ENCODE results near the gene B4GALNT3.
"Not testable (repeated sequence)": the region's sequence is repeated elsewhere in the genome, so short reads cannot be mapped to it uniquely, and the experiment has no call there.

B4GALNT3 gene

DNA sequence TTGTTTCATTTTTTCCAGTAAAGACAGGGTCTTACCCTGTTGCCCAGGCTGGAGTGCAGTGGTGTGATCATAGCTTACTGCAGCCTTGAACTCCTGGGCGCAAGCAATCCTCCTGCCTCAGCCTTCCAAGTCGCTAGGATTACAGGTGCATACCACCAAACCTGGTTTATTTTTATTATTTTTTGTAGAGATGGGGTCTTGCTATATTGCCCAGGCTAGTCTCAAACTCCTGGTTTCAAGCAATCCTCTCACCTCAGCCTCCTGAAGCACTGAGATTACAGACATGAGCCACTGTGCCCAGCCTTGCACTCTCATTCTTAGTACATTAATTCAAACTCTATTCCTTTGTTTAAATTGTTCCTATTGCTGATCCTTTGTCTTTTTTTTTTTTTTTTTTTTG lies 24.0 kb upstream of the B4GALNT3 start:
- H2BK12ac ChIP-seq (ENCODE audit: low read length in 2 of 2); H3K4me3 ChIP-seq (ENCODE audit: insufficient read depth in 1 of 2, low read depth in 1 of 2, low read length in 2 of 2); H2AFZ ChIP-seq (ENCODE audit: low read depth, low read length); H2AK5ac ChIP-seq (ENCODE audit: low read length, severe bottlenecking); H3K4me1 ChIP-seq (ENCODE audit: control insufficient read depth, insufficient read depth, low read depth, low read length); H3K9me3 ChIP-seq (ENCODE audit: control insufficient read depth, low read length); H2BK120ac ChIP-seq (ENCODE audit: low read depth, low read length); H4K8ac ChIP-seq (ENCODE audit: low read length); H3K14ac ChIP-seq (ENCODE audit: low read length in 2 of 2); H3K27me3 ChIP-seq (ENCODE audit: control insufficient read depth in 1 of 2, insufficient read depth in 1 of 2, low read length in 2 of 2); H2BK5ac ChIP-seq (ENCODE audit: low read depth, low read length, poor library complexity, severe bottlenecking); H3K18ac ChIP-seq (ENCODE audit: low read depth in 1 of 2, low read length in 2 of 2); H3K79me1 ChIP-seq (replicated peaks; ENCODE audit: low read length, poor library complexity, severe bottlenecking); H3K23ac ChIP-seq (ENCODE audit: low read length in 2 of 2); H4K91ac ChIP-seq (ENCODE audit: low read length); H3K27ac ChIP-seq (ENCODE audit: low read length, poor library complexity, severe bottlenecking); H3K9ac ChIP-seq (ENCODE audit: low read length); H3K4me2 ChIP-seq (ENCODE audit: low read length, poor library complexity, severe bottlenecking); H3K4ac ChIP-seq (ENCODE audit: low read depth in 1 of 2, low read length in 2 of 2); DNase-seq; H2BK15ac ChIP-seq (ENCODE audit: low read depth, poor library complexity, severe bottlenecking): not testable (repeated sequence)
- WGBS, result no CpG with 5 or more reads among the region's 2 CpGs
- H3K36me3 ChIP-seq (ENCODE audit: control insufficient read depth in 1 of 2, insufficient read depth in 2 of 2, low read depth in 1 of 2, low read length in 2 of 2), result peaks cover 6 to 50% of the 10 kb centered on the region in 2 experiments

- no peak overlapping the region for H2AK5ac ChIP-seq (ENCODE audit: low read length, severe bottlenecking)
- 59% methylated on average over 15 of the region's 16 CpGs for WGBS
Observed at GRCh38 chr12:442235-442884, 17.4 kb upstream of the B4GALNT3 start.

DNA sequence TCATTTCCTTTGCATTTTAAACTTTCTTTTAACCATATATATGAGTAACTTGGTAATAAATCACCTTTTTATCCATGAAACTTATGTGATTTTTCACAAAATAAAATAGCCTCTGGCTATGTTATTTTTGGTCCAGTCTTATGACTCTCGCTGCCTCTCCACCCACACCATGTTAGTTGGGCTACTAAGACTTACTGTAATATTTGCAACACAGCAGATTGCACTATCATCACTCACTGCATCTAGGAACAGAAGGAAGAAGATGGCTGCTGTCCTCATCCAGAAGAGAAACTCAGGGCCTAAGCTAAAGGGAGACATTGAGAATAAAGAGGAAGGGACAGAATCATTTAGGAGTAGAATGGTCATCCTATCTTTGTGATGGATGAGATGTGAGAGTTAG lies 12.6 kb upstream of the B4GALNT3 start:
- Histone ChIP-seq H2BK120ac (ENCODE audit: low read depth, low read length) (no peak overlapping the region), H3K9me3 (ENCODE audit: control insufficient read depth, low read length) (no peaks in the 10 kb centered on the region), H4K8ac (ENCODE audit: low read length) (no peak overlapping the region), H3K4ac (ENCODE audit: low read depth in 1 of 2, low read length in 2 of 2) (no peak overlapping the region), H2AFZ (ENCODE audit: low read depth, low read length) (no peak overlapping the region), H3K36me3 (ENCODE audit: control insufficient read depth in 1 of 2, insufficient read depth in 2 of 2, low read depth in 1 of 2, low read length in 2 of 2) (no peaks in the 10 kb centered on the region), H3K18ac (ENCODE audit: low read depth in 1 of 2, low read length in 2 of 2) (no peak overlapping the region), H2BK12ac (ENCODE audit: low read length in 2 of 2) (no peak overlapping the region), H3K4me2 (ENCODE audit: low read length, poor library complexity, severe bottlenecking) (no peak overlapping the region), H3K9ac (ENCODE audit: low read length) (no peak overlapping the region), H2AK5ac (ENCODE audit: low read length, severe bottlenecking) (no peak overlapping the region), H3K27ac (ENCODE audit: low read length, poor library complexity, severe bottlenecking) (no peak overlapping the region), H3K79me1 (replicated peaks; ENCODE audit: low read length, poor library complexity, severe bottlenecking) (no peaks in the 10 kb centered on the region), H3K14ac (ENCODE audit: low read length in 2 of 2) (no peak overlapping the region), H3K27me3 (ENCODE audit: control insufficient read depth in 1 of 2, insufficient read depth in 1 of 2, low read length in 2 of 2) (peaks cover 23 to 34% of the 10 kb centered on the region in 2 experiments), H3K23ac (ENCODE audit: low read length in 2 of 2) (no peak overlapping the region), H2BK5ac (ENCODE audit: low read depth, low read length, poor library complexity, severe bottlenecking) (no peak overlapping the region), H2BK15ac (ENCODE audit: low read depth, poor library complexity, severe bottlenecking) (no peak overlapping the region), H3K4me3 (ENCODE audit: insufficient read depth in 1 of 2, low read depth in 1 of 2, low read length in 2 of 2) (no peak overlapping the region), H3K4me1 (ENCODE audit: control insufficient read depth, insufficient read depth, low read depth, low read length) (no peaks in the 10 kb centered on the region), H4K91ac (ENCODE audit: low read length) (no peak overlapping the region)
- WGBS, result 89% methylated on average over 1 of the region's 1 CpG
- DNase-seq, result no peak

More at GRCh38 chr12:442235-442884, 17.4 kb upstream of the B4GALNT3 start:
- peak; percentile 59 for DNase-seq
- Histone ChIP-seq H3K36me3 (ENCODE audit: control insufficient read depth in 1 of 2, insufficient read depth in 2 of 2, low read depth in 1 of 2, low read length in 2 of 2) (peaks cover 3 to 18% of the 10 kb centered on the region in 2 experiments), H4K91ac (ENCODE audit: low read length) (no peak overlapping the region), H3K4me1 (ENCODE audit: control insufficient read depth, insufficient read depth, low read depth, low read length) (no peaks in the 10 kb centered on the region), H3K4ac (ENCODE audit: low read depth in 1 of 2, low read length in 2 of 2) (no peak overlapping the region), H3K14ac (ENCODE audit: low read length in 2 of 2) (no peak overlapping the region), H4K8ac (ENCODE audit: low read length) (no peak overlapping the region), H3K27ac (ENCODE audit: low read length, poor library complexity, severe bottlenecking) (no peak overlapping the region), H2BK120ac (ENCODE audit: low read depth, low read length) (no peak overlapping the region), H3K4me2 (ENCODE audit: low read length, poor library complexity, severe bottlenecking) (no peak overlapping the region), H3K79me1 (replicated peaks; ENCODE audit: low read length, poor library complexity, severe bottlenecking) (no peaks in the 10 kb centered on the region), H3K9ac (ENCODE audit: low read length) (no peak overlapping the region), H2BK5ac (ENCODE audit: low read depth, low read length, poor library complexity, severe bottlenecking) (no peak overlapping the region), H3K23ac (ENCODE audit: low read length in 2 of 2) (no peak overlapping the region), H3K9me3 (ENCODE audit: control insufficient read depth, low read length) (no peaks in the 10 kb centered on the region), H2AFZ (ENCODE audit: low read depth, low read length) (no peak overlapping the region), H2BK12ac (ENCODE audit: low read length in 2 of 2) (no peak overlapping the region), H2BK15ac (ENCODE audit: low read depth, poor library complexity, severe bottlenecking) (no peak overlapping the region), H3K27me3 (ENCODE audit: control insufficient read depth in 1 of 2, insufficient read depth in 1 of 2, low read length in 2 of 2) (peaks cover under 1 to 1% of the 10 kb centered on the region in 2 experiments), H3K4me3 (ENCODE audit: insufficient read depth in 1 of 2, low read depth in 1 of 2, low read length in 2 of 2) (no peak overlapping the region), H3K18ac (ENCODE audit: low read depth in 1 of 2, low read length in 2 of 2) (no peak overlapping the region)

DNA sequence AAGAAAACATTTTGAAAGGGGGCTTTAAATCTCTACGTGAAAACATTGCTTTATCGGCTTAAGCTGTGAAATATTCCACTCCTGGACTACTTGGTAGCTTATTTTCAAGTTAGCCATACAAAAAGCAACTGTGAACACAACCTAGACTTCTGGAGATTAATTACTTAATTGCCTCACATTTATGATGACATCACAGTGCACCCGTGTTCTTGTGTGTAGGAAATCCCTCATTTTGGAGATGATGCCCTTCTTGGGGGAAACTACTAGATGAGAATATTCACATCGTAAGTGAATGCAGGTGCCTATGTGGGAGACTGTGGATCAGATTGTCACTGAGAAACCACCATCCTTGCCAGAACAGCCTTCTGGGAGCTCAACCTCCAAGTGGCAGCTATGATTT lies 10.5 kb upstream of the B4GALNT3 start:
- no peak for DNase-seq
- Histone ChIP-seq H3K4me3 (ENCODE audit: insufficient read depth in 1 of 2, low read depth in 1 of 2, low read length in 2 of 2) (no peak overlapping the region), H2BK120ac (ENCODE audit: low read depth, low read length) (no peak overlapping the region), H3K23ac (ENCODE audit: low read length in 2 of 2) (no peak overlapping the region), H3K9ac (ENCODE audit: low read length) (no peak overlapping the region), H3K79me1 (replicated peaks; ENCODE audit: low read length, poor library complexity, severe bottlenecking) (no peaks in the 10 kb centered on the region), H3K9me3 (ENCODE audit: control insufficient read depth, low read length) (no peaks in the 10 kb centered on the region), H4K8ac (ENCODE audit: low read length) (no peak overlapping the region), H3K4me2 (ENCODE audit: low read length, poor library complexity, severe bottlenecking) (no peak overlapping the region), H2BK15ac (ENCODE audit: low read depth, poor library complexity, severe bottlenecking) (no peak overlapping the region), H2AK5ac (ENCODE audit: low read length, severe bottlenecking) (no peak overlapping the region), H2AFZ (ENCODE audit: low read depth, low read length) (no peak overlapping the region), H3K18ac (ENCODE audit: low read depth in 1 of 2, low read length in 2 of 2) (no peak overlapping the region), H4K91ac (ENCODE audit: low read length) (no peak overlapping the region), H3K36me3 (ENCODE audit: control insufficient read depth in 1 of 2, insufficient read depth in 2 of 2, low read depth in 1 of 2, low read length in 2 of 2) (no peaks in the 10 kb centered on the region), H2BK12ac (ENCODE audit: low read length in 2 of 2) (no peak overlapping the region), H3K4me1 (ENCODE audit: control insufficient read depth, insufficient read depth, low read depth, low read length) (no peaks in the 10 kb centered on the region), H3K4ac (ENCODE audit: low read depth in 1 of 2, low read length in 2 of 2) (no peak overlapping the region), H3K27ac (ENCODE audit: low read length, poor library complexity, severe bottlenecking) (no peak overlapping the region), H2BK5ac (ENCODE audit: low read depth, low read length, poor library complexity, severe bottlenecking) (no peak overlapping the region), H3K14ac (ENCODE audit: low read length in 2 of 2) (no peak overlapping the region), H3K27me3 (ENCODE audit: control insufficient read depth in 1 of 2, insufficient read depth in 1 of 2, low read length in 2 of 2) (peaks cover 28 to 46% of the 10 kb centered on the region in 2 experiments)
- 90% methylated on average over 4 of the region's 4 CpGs for WGBS

Data from mesenchymal stem cell (in vitro differentiated cells and primary cell).